Osteocyte (in vitro differentiated cells): ENCODE results near the gene PIK3CD. TPM values are rescaled to one million over a fixed set of nuclear protein-coding genes. Genes with fewer than 3 reads are reported as not detected.

Experiments
- DNase-seq: peaks from one replicate; pipeline ENCODE4 v3.0.0; 2021; ENCODE audit warnings: mixed read lengths; ENCODE audit not compliant: unreplicated experiment; ENCODE audit errors: extremely low spot score
- H3K27ac Mint-ChIP-seq: one replicate; pipeline ENCODE4 v1.8.0; 2021; ENCODE audit warnings: mild to moderate bottlenecking, mixed read lengths; ENCODE audit not compliant: unreplicated experiment
- H3K27me3 Mint-ChIP-seq: one replicate; pipeline ENCODE4 v1.8.0; 2021; ENCODE audit warnings: mixed read lengths; ENCODE audit not compliant: unreplicated experiment
- H3K36me3 Mint-ChIP-seq: one replicate; pipeline ENCODE4 v1.8.0; 2021; ENCODE audit warnings: mixed read lengths; ENCODE audit not compliant: unreplicated experiment
- H3K4me1 Mint-ChIP-seq: one replicate; pipeline ENCODE4 v1.8.0; 2021; ENCODE audit warnings: mixed read lengths; ENCODE audit not compliant: unreplicated experiment
- H3K4me3 Mint-ChIP-seq: one replicate; pipeline ENCODE4 v1.8.0; 2021; ENCODE audit warnings: mild to moderate bottlenecking, moderate library complexity, mixed read lengths; ENCODE audit not compliant: unreplicated experiment
- H3K9me3 Mint-ChIP-seq: one replicate; pipeline ENCODE4 v1.8.0; 2021; ENCODE audit warnings: mixed read lengths; ENCODE audit not compliant: unreplicated experiment
- total RNA-seq: library from RNA; stranded (reverse); gene quantifications from 2 replicates; pipeline ENCODE4 v1.2.1, GENCODE V29; 2021
- TF ChIP-seq, protein P1 (sequence below): fragments of 200-600 bp; sonication (generic); IDR thresholded peaks from 2 replicates; pipeline ENCODE4 v1.5.0; 2021; ENCODE audit warnings: antibody characterized with exemption, mild to moderate bottlenecking, moderate library complexity

PIK3CD gene
- total RNA-seq, 1 donor from 2014 or later: 14.6 TPM

GRCh38 chr1:9607352-9607751, 44.2 kb upstream of the PIK3CD start:
- Mint-ChIP-seq H3K27ac (no peak overlapping the region), H3K4me3 (no peak overlapping the region), H3K9me3 (no peaks in the 10 kb centered on the region), H3K4me1 (no peaks in the 10 kb centered on the region), H3K27me3 (no peaks in the 10 kb centered on the region), H3K36me3 (peaks cover 3% of the 10 kb centered on the region)
- no peak for DNase-seq
- TF ChIP-seq, protein P1, sequence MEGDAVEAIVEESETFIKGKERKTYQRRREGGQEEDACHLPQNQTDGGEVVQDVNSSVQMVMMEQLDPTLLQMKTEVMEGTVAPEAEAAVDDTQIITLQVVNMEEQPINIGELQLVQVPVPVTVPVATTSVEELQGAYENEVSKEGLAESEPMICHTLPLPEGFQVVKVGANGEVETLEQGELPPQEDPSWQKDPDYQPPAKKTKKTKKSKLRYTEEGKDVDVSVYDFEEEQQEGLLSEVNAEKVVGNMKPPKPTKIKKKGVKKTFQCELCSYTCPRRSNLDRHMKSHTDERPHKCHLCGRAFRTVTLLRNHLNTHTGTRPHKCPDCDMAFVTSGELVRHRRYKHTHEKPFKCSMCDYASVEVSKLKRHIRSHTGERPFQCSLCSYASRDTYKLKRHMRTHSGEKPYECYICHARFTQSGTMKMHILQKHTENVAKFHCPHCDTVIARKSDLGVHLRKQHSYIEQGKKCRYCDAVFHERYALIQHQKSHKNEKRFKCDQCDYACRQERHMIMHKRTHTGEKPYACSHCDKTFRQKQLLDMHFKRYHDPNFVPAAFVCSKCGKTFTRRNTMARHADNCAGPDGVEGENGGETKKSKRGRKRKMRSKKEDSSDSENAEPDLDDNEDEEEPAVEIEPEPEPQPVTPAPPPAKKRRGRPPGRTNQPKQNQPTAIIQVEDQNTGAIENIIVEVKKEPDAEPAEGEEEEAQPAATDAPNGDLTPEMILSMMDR: no peak

- Mint-ChIP-seq H3K27ac (no peak overlapping the region), H3K4me3 (no peak overlapping the region), H3K27me3 (no peaks in the 10 kb centered on the region), H3K9me3 (no peaks in the 10 kb centered on the region), H3K4me1 (no peaks in the 10 kb centered on the region), H3K36me3 (peaks cover 3% of the 10 kb centered on the region)
- TF ChIP-seq, protein P1: no peak
- DNase-seq: no peak
Observed at GRCh38 chr1:9609998-9610397, 41.5 kb upstream of the PIK3CD start.

DNA sequence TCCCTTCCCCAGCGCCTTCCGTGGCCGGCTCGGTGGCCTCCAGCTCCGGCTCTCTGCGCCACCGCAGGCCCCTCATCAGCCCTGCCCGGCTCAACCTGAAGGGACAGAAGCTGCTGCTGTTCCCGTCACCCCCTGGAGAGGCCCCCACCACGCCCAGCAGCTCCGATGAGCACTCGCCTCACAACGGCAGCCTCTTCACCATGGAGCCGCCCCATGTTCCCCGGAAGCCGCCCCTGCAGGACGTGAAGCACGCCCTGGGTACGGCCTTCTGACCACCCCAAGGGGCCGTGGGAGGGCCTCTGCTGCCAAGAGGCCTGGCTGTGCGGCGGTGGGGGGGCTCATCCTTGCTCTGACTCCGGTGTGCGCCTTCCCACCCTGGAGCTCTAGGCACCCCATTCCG, 41.0 kb upstream of the PIK3CD start:
- no peak for DNase-seq
- Mint-ChIP-seq H3K4me3 (no peak overlapping the region), H3K27me3 (no peaks in the 10 kb centered on the region), H3K27ac (no peak overlapping the region), H3K9me3 (no peaks in the 10 kb centered on the region), H3K4me1 (no peaks in the 10 kb centered on the region), H3K36me3 (peaks cover 3% of the 10 kb centered on the region)
- TF ChIP-seq, protein P1: no peak

GRCh38 chr1:9611716-9612115, 39.8 kb upstream of the PIK3CD start:
- Mint-ChIP-seq H3K36me3 (peaks cover 3% of the 10 kb centered on the region), H3K27ac (no peak overlapping the region), H3K4me1 (no peaks in the 10 kb centered on the region), H3K27me3 (no peaks in the 10 kb centered on the region), H3K9me3 (no peaks in the 10 kb centered on the region), H3K4me3 (no peak overlapping the region)
- DNase-seq: no peak
- TF ChIP-seq, protein P1: no peak

DNA sequence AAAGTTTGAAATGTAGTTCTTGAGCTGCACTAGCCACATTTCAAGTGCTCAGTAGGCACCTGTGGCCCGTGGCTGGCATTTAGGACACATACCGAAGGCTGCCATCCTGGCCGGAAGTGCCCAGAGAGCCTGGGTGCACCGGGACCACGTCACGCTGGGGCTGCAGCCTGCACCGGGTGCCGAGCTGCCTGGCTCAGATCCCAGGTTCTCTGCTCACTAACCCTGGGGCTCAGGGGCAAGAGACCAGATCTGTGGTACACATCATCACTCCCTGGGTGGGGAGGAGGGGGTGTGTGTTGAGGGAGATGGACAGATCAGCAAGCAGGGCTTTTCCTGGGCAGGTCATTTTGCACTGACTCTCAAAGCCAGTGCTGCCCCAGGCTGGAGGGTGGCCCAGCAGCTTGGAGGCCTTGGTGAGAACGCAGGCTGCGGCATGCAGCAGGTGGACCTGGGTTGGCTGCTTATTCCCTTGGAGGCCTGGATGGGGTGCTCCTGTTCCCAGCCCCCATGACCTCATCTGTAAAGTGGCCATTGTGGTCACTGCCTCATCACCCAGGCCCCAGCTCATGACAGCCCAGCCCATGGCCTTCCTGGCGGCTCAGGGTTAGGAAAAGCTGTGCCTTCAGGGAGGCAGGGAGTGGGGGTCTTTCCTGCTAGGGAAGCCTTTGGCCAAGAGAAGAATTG, 39.2 kb upstream of the PIK3CD start:
- TF ChIP-seq, protein P1: no peak
- peaks cover 3% of the 10 kb centered on the region for H3K36me3 Mint-ChIP-seq
- H3K27me3 Mint-ChIP-seq: no peaks in the 10 kb centered on the region
- H3K9me3 Mint-ChIP-seq: no peaks in the 10 kb centered on the region
- H3K4me1 Mint-ChIP-seq: no peaks in the 10 kb centered on the region
- DNase-seq: no peak
- H3K4me3 Mint-ChIP-seq: no peak overlapping the region
- H3K27ac Mint-ChIP-seq: no peak overlapping the region
